Measurements from ENCODE around the gene KRT6C. TPM values are rescaled to one million over a fixed set of nuclear protein-coding genes. Genes with fewer than 3 reads are reported as not detected.
"Not testable (repeated sequence)": the region's sequence is repeated elsewhere in the genome, so short reads cannot be mapped to it uniquely, and the experiment has no call there.

Gene KRT6C
- polyA plus RNA-seq, 1 of the 3 experiments (the other 2 are of a cell fraction), result not detected

- H3K4me3 ChIP-seq (ENCODE audit: low read depth in 2 of 2, low read length in 1 of 2), result no peak overlapping the region
- 40% methylated on average over 7 of the region's 7 CpGs for WGBS (ENCODE audit: low lambda C conversion rate)
- POLR2A ChIA-PET, result no interaction called here
- no peaks in the 10 kb centered on the region for H3F3A ChIP-seq (replicated peaks; ENCODE audit: insufficient read depth)
- DNase-seq, result no peak
- H3K36me3 ChIP-seq (replicated peaks in 1 of 2; ENCODE audit: control insufficient read depth in 1 of 2, insufficient read depth in 2 of 2, low read length in 1 of 2), result no peaks in the 10 kb centered on the region
- TF ChIP-seq YY1 (IDR thresholded peaks at IDR 0.05; ENCODE audit: low read depth) (no peak), NRF1 (IDR thresholded peaks at IDR 0.05; ENCODE audit: low read depth, low read length) (no peak), EP300 (IDR thresholded peaks at IDR 0.05; ENCODE audit: borderline replicate concordance in 1 of 2, low read depth in 1 of 2, low read length in 1 of 2) (no peak), SMC3 (IDR thresholded peaks at IDR 0.05; ENCODE audit: low read depth, low read length) (no peak), FOXM1 (IDR thresholded peaks at IDR 0.05; ENCODE audit: low read depth) (no peak)
- no peak overlapping the region for H3K27ac ChIP-seq (ENCODE audit: low read depth in 2 of 2, low read length in 1 of 2)
- CTCF ChIA-PET, result interaction anchor here (0.6 to 2.0 kb wide), 2 partner anchors 106 to 379 kb away, joined by 3 to 5 read pairs; no protein-coding TSS in a partner anchor
- H3K9me3 ChIP-seq, result 0 out of 2 replicates have a peak, but pooled peaks cover 3% of the 10 kb centered on the region
- H3K9me2 ChIP-seq, result no peaks in the 10 kb centered on the region
- H2AFZ ChIP-seq (ENCODE audit: low read depth), result no peak overlapping the region
- no peak overlapping the region for H3K4me2 ChIP-seq
- H4K20me1 ChIP-seq (ENCODE audit: insufficient read depth), result no peaks in the 10 kb centered on the region
- H3K27me3 ChIP-seq (ENCODE audit: insufficient read depth), result peaks cover 16% of the 10 kb centered on the region; the same call in 1 of the 2 replicates
- H3K79me2 ChIP-seq (ENCODE audit: insufficient read depth), result no peaks in the 10 kb centered on the region
- no peaks in the 10 kb centered on the region; a peak in 1 of 4 replicates for H3K4me1 ChIP-seq (ENCODE audit: control insufficient read depth in 1 of 2, insufficient read depth in 2 of 2, low read depth in 1 of 2, low read length in 1 of 2)
- no peak overlapping the region for H3K9ac ChIP-seq
Observed at GRCh38 chr12:52501490-52501889, 27.9 kb upstream of the KRT6C start.

DNA sequence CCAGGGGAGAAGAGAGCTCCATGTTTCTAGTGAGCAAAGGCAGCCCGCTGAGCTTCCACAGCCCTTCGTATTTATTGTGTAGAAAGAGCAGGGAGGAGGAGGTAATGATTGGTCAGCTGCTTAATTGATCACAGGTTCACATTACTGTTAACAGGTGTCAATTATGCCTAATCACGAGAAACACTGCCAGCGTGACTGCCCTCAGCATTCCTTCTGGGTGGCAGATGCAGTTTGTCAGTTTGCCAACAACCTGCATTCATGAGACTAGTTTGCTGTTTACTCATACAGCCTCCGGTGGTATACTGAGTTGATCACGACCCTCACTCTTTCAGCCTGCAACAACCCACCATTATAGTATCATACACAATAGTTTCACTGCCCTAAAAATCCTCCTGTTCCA lies 27.0 kb upstream of the KRT6C start:
- CTCF ChIA-PET, result interaction anchor here (0.9 to 2.0 kb wide), 4 partner anchors 23 to 379 kb away, joined by 3 to 5 read pairs (median 3); no protein-coding TSS in a partner anchor
- H3K4me1 ChIP-seq (ENCODE audit: control insufficient read depth in 1 of 2, insufficient read depth in 2 of 2, low read depth in 1 of 2, low read length in 1 of 2); H3K36me3 ChIP-seq (replicated peaks in 1 of 2; ENCODE audit: control insufficient read depth in 1 of 2, insufficient read depth in 2 of 2, low read length in 1 of 2); H3K4me3 ChIP-seq (ENCODE audit: low read depth in 2 of 2, low read length in 1 of 2); H3K4me2 ChIP-seq; H3K9me2 ChIP-seq; H2AFZ ChIP-seq (ENCODE audit: low read depth); H4K20me1 ChIP-seq (ENCODE audit: insufficient read depth); H3K79me2 ChIP-seq (ENCODE audit: insufficient read depth); H3K9ac ChIP-seq; H3F3A ChIP-seq (replicated peaks; ENCODE audit: insufficient read depth); H3K9me3 ChIP-seq; DNase-seq; POLR2A ChIA-PET; H3K27ac ChIP-seq (ENCODE audit: low read depth in 2 of 2, low read length in 1 of 2): not testable (repeated sequence)
- 23% methylated on average over 6 of the region's 6 CpGs for WGBS (ENCODE audit: low lambda C conversion rate)
- peaks cover 16% of the 10 kb centered on the region; the same call in 1 of the 2 replicates for H3K27me3 ChIP-seq (ENCODE audit: insufficient read depth)

DNA sequence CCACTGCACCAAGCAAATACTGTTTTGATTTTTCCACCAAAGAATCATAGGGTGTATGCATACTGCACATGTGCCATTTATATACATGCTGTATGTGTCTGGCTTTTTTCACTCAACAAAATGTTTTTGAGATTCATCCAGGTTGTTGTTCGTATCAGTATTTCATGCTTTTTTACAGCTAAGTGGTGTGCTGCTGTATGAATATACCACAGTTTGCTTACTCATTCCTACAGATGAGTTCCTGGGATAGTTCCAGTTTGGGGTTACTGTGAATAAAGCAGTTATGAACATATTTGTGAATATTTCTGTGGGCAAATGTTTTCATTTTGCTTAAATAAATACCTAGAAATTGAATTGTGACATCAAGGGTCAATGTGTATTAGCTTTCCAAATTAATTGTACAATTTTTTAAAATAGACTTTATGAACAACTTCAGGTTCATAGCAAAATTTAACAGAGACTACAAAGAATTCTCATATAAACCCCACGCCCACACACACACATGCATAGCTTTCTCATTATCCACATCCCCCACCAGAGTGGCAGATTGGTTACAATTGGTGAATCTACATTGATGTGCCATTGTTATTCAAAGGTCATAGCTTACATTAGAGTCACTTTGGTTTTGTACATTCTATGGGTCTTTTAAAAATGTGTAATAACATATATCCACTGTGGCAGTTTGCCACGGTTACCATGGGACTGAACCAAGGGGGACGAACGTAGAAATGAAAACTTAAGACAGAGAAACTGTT lies 26.4 kb upstream of the KRT6C start:
- TF ChIP-seq GABPA (IDR thresholded peaks at IDR 0.05; ENCODE audit: low read depth) (no peak), POLR2AphosphoS5 (IDR thresholded peaks at IDR 0.05; ENCODE audit: low read depth, low read length) (no peak), MXI1 (IDR thresholded peaks at IDR 0.05; ENCODE audit: low read depth, low read length) (no peak), MEF2A (IDR thresholded peaks at IDR 0.05; ENCODE audit: borderline replicate concordance, low read depth) (no peak), PBX3 (IDR thresholded peaks at IDR 0.05) (no peak)
- TF ChIP-seq, protein P1, sequence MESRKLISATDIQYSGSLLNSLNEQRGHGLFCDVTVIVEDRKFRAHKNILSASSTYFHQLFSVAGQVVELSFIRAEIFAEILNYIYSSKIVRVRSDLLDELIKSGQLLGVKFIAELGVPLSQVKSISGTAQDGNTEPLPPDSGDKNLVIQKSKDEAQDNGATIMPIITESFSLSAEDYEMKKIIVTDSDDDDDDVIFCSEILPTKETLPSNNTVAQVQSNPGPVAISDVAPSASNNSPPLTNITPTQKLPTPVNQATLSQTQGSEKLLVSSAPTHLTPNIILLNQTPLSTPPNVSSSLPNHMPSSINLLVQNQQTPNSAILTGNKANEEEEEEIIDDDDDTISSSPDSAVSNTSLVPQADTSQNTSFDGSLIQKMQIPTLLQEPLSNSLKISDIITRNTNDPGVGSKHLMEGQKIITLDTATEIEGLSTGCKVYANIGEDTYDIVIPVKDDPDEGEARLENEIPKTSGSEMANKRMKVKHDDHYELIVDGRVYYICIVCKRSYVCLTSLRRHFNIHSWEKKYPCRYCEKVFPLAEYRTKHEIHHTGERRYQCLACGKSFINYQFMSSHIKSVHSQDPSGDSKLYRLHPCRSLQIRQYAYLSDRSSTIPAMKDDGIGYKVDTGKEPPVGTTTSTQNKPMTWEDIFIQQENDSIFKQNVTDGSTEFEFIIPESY (IDR thresholded peaks at IDR 0.05; ENCODE audit: borderline replicate concordance, low read depth), result no peak
- TF ChIP-seq, protein P2, sequence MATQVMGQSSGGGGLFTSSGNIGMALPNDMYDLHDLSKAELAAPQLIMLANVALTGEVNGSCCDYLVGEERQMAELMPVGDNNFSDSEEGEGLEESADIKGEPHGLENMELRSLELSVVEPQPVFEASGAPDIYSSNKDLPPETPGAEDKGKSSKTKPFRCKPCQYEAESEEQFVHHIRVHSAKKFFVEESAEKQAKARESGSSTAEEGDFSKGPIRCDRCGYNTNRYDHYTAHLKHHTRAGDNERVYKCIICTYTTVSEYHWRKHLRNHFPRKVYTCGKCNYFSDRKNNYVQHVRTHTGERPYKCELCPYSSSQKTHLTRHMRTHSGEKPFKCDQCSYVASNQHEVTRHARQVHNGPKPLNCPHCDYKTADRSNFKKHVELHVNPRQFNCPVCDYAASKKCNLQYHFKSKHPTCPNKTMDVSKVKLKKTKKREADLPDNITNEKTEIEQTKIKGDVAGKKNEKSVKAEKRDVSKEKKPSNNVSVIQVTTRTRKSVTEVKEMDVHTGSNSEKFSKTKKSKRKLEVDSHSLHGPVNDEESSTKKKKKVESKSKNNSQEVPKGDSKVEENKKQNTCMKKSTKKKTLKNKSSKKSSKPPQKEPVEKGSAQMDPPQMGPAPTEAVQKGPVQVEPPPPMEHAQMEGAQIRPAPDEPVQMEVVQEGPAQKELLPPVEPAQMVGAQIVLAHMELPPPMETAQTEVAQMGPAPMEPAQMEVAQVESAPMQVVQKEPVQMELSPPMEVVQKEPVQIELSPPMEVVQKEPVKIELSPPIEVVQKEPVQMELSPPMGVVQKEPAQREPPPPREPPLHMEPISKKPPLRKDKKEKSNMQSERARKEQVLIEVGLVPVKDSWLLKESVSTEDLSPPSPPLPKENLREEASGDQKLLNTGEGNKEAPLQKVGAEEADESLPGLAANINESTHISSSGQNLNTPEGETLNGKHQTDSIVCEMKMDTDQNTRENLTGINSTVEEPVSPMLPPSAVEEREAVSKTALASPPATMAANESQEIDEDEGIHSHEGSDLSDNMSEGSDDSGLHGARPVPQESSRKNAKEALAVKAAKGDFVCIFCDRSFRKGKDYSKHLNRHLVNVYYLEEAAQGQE (IDR thresholded peaks at IDR 0.05; ENCODE audit: low read depth, low read length), result no peak
- ChIA-PET CTCF (interaction anchor here (0.9 to 2.0 kb wide), 5 partner anchors 22 to 380 kb away, joined by 3 to 5 read pairs (median 3); no protein-coding TSS in a partner anchor), POLR2A (no interaction called here)
- DNase-seq, result no peak
- H3K36me3 ChIP-seq (replicated peaks in 1 of 2; ENCODE audit: control insufficient read depth in 1 of 2, insufficient read depth in 2 of 2, low read length in 1 of 2), result no peaks in the 10 kb centered on the region
- H3K79me2 ChIP-seq (ENCODE audit: insufficient read depth), result no peaks in the 10 kb centered on the region
- H3K9me2 ChIP-seq, result no peaks in the 10 kb centered on the region
- 23% methylated on average over 5 of the region's 5 CpGs for WGBS (ENCODE audit: low lambda C conversion rate)
- no peak overlapping the region for H2AFZ ChIP-seq (ENCODE audit: low read depth)
- no peaks in the 10 kb centered on the region for H4K20me1 ChIP-seq (ENCODE audit: insufficient read depth)
- H3K27me3 ChIP-seq (ENCODE audit: insufficient read depth), result peaks cover 16% of the 10 kb centered on the region; the same call in 1 of the 2 replicates
- H3K4me3 ChIP-seq (ENCODE audit: low read depth in 2 of 2, low read length in 1 of 2), result no peak overlapping the region
- no peak overlapping the region for H3K4me2 ChIP-seq
- no peaks in the 10 kb centered on the region for H3K9me3 ChIP-seq
- H3K27ac ChIP-seq (ENCODE audit: low read depth in 2 of 2, low read length in 1 of 2), result no peak overlapping the region
- H3F3A ChIP-seq (replicated peaks; ENCODE audit: insufficient read depth), result no peaks in the 10 kb centered on the region
- no peak overlapping the region for H3K9ac ChIP-seq
- H3K4me1 ChIP-seq (ENCODE audit: control insufficient read depth in 1 of 2, insufficient read depth in 2 of 2, low read depth in 1 of 2, low read length in 1 of 2), result no peaks in the 10 kb centered on the region; a peak in 1 of 4 replicates
